Measurements from ENCODE around the gene TBX19. TPM values are rescaled to one million over a fixed set of nuclear protein-coding genes. Genes with fewer than 3 reads are reported as not detected.

The TBX19 gene
- total RNA-seq, 2 experiments from 2014 or later: 0.22 to 0.74 TPM

GRCh38 chr1:168338589-168339503 lies 58.2 kb downstream of the TBX19 start:
- Histone ChIP-seq H3K9me2 (ENCODE audit: insufficient read depth, low read length) (no peaks in the 10 kb centered on the region), H3K36me3 (ENCODE audit: insufficient read depth, low read length) (no peaks in the 10 kb centered on the region), H3K4me3 (ENCODE audit: low read depth, low read length, poor library complexity, severe bottlenecking) (no peak overlapping the region), H3K79me2 (ENCODE audit: insufficient read depth, low read depth, low read length) (no peaks in the 10 kb centered on the region), H4K20me1 (ENCODE audit: insufficient read depth, low read length) (no peaks in the 10 kb centered on the region), H3K9me3 (ENCODE audit: low read length) (no peaks in the 10 kb centered on the region), H3K4me1 (ENCODE audit: insufficient read depth, low read length, poor library complexity, severe bottlenecking) (no peaks in the 10 kb centered on the region), H3K27ac (ENCODE audit: low read depth, low read length, poor library complexity, severe bottlenecking) (no peak overlapping the region), H2AFZ (ENCODE audit: low read length) (no peak overlapping the region), H3K4me2 (ENCODE audit: low read length) (no peak overlapping the region)
- TF ChIP-seq, protein P1, sequence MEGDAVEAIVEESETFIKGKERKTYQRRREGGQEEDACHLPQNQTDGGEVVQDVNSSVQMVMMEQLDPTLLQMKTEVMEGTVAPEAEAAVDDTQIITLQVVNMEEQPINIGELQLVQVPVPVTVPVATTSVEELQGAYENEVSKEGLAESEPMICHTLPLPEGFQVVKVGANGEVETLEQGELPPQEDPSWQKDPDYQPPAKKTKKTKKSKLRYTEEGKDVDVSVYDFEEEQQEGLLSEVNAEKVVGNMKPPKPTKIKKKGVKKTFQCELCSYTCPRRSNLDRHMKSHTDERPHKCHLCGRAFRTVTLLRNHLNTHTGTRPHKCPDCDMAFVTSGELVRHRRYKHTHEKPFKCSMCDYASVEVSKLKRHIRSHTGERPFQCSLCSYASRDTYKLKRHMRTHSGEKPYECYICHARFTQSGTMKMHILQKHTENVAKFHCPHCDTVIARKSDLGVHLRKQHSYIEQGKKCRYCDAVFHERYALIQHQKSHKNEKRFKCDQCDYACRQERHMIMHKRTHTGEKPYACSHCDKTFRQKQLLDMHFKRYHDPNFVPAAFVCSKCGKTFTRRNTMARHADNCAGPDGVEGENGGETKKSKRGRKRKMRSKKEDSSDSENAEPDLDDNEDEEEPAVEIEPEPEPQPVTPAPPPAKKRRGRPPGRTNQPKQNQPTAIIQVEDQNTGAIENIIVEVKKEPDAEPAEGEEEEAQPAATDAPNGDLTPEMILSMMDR (conservative IDR thresholded peaks at IDR 0.05; ENCODE audit: low read length): no peak
- TF ChIP-seq EZH2phosphoT487 (IDR thresholded peaks at IDR 0.05; ENCODE audit: borderline replicate concordance, low read depth, low read length): no peak
- ChIA-PET CTCF (ENCODE audit: unreplicated experiment) (no interaction called here), POLR2A (interaction anchor here (0.6 kb wide), 1 partner anchor 34 kb away, joined by 3 read pairs; no protein-coding TSS in a partner anchor)
- DNase-seq (ENCODE audit: low spot score): no peak
- no TSS peak for BruUV-seq (replicated peaks)
- intact Hi-C loops (cut with micrococcal nuclease; ENCODE audit: unreplicated experiment): no loop called here

GRCh38 chr1:168340781-168341482 lies 60.3 kb downstream of the TBX19 start:
- Histone ChIP-seq H2AFZ (ENCODE audit: low read length) (no peak overlapping the region), H3K4me2 (ENCODE audit: low read length) (no peak overlapping the region), H3K9me3 (ENCODE audit: low read length) (no peaks in the 10 kb centered on the region), H3K4me3 (ENCODE audit: low read depth, low read length, poor library complexity, severe bottlenecking) (no peak overlapping the region), H3K4me1 (ENCODE audit: insufficient read depth, low read length, poor library complexity, severe bottlenecking) (no peaks in the 10 kb centered on the region), H3K27ac (ENCODE audit: low read depth, low read length, poor library complexity, severe bottlenecking) (no peak overlapping the region), H4K20me1 (ENCODE audit: insufficient read depth, low read length) (no peaks in the 10 kb centered on the region), H3K9me2 (ENCODE audit: insufficient read depth, low read length) (no peaks in the 10 kb centered on the region), H3K79me2 (ENCODE audit: insufficient read depth, low read depth, low read length) (no peaks in the 10 kb centered on the region), H3K36me3 (ENCODE audit: insufficient read depth, low read length) (no peaks in the 10 kb centered on the region)
- DNase-seq (ENCODE audit: low spot score): no peak
- CTCF ChIA-PET (ENCODE audit: unreplicated experiment): no interaction called here
- POLR2A ChIA-PET: no interaction called here
- intact Hi-C loops (cut with micrococcal nuclease; ENCODE audit: unreplicated experiment): loop anchor here (5.0 to 10.0 kb wide), 3 partner anchors 94 to 1004 kb away; no protein-coding TSS in a partner anchor
- TF ChIP-seq, protein P1 (conservative IDR thresholded peaks at IDR 0.05; ENCODE audit: low read length): no peak
- no peak for TF ChIP-seq EZH2phosphoT487 (IDR thresholded peaks at IDR 0.05; ENCODE audit: borderline replicate concordance, low read depth, low read length)
- BruUV-seq (replicated peaks): no TSS peak
